ENCODE results near the gene NTMT1. TPM values are rescaled to one million over a fixed set of nuclear protein-coding genes. Genes with fewer than 3 reads are reported as not detected.

Gene NTMT1, protein sequence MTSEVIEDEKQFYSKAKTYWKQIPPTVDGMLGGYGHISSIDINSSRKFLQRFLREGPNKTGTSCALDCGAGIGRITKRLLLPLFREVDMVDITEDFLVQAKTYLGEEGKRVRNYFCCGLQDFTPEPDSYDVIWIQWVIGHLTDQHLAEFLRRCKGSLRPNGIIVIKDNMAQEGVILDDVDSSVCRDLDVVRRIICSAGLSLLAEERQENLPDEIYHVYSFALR
- 10.6 and 20.4 TPM in 2 replicates for total RNA-seq

DNA sequence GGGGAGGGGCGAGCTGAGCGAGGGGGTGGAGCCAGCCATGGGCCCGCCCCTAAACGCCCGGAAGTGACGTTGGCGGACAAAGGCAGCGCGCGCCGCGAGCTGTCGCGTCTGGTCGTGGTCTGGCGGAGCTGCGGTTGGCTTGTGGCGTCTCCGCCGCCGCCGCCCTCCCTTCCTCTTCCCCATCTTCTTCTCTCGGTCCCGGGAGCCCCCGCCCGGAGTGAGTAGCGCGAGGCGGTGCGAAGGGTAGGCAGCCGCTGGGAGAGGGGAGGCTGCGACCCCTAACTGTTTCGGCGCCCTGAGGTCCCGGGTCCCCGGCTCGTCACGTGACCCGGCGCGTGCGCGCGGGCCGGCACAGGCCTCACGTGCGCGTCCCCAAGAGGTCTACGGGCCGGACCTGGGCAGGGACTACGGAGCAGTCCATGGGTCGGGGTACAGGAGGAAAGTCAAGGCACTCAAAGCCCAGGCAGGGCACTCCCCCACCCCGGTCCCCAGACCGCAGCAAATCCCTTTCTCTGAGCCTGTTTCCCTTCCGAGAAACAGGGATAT lies at the start of gene NTMT1:
Gene NTMT1, plus strand, starts transcription at position 85 of the 546 bp plus-strand sequence. CDS start 6,541 bp downstream, outside the sequence.

DNA sequence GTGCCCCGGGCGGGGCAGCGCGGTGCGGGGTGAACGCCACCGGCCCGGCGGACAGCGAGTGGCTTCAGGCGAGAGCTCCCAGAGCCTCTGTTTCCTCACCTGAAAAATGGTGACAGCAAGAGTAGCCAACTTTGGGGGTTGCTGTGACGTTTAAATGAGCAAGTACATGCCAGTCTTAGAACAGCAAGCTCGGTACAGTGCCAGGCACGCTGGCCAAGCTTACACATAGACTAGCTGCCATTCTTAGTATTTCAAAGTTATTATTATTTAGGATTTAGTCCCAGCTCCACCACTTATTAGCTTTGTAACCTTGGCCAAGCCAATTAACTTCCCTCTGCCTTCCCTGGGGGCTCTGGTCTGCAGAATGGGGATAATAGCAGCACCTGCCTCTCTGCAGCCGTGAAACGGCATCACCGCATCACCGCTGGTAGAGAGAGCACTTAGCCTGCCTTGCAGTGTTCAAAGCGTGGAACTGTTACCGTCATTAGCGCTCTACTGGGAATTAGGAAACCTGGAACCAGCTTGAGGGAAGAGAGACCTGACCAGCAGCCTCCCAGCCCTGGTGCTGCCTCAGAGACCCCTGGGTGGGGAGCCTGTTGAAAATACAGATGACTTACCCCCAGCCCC lies 5.2 kb upstream of the NTMT1 start, which contains the start of gene C9orf50:
Gene C9orf50, minus strand, starts transcription at position 433 of the 627 bp plus-strand sequence. CDS start 527 bp downstream, outside the sequence.

DNA sequence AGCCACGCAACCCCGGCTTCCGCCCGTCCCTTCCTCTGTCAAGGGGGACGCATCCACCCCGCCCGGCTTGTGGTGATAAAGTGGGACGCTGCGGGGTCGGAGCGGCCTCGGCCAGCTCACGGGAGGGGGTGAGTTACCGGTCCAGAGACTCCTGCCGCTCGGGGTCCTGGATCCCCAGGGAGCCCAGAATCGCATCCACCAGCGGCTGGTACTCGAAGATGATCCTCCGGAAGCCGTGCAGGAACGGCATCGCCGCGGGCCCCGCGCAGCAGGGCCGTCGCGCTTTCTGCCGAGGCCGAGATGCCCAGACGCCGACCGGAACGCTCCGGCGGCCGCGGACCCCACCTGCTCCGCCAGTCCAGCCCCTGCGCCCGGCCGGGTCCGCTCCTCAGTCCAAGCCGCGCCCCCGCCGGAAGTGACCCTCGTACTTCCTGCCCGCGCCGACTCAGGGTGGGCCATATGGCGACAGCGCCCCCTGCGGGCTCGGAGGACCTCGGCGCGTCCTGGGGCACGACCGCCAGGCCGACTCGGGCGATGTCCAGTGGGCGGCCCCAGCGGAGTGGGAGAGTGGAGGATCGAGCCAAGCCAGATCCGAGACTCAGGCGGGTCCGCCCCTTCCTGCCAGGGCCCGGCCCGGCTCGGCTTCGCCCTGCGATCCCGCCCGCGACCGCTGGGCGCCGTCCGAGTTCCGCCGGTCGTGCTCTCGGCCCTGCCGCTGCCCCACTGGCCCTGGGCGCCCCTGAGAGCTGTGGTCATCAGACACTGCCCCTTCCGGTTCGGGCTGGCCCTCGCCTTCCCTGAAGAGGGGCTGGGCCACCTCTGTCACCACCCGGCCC lies 16.0 kb downstream of the NTMT1 start, which contains the start of gene ASB6:
Gene ASB6, minus strand, starts transcription at position 402 of the 836 bp plus-strand sequence. Its CDS starts 152 bp downstream, at position 250.

DNA sequence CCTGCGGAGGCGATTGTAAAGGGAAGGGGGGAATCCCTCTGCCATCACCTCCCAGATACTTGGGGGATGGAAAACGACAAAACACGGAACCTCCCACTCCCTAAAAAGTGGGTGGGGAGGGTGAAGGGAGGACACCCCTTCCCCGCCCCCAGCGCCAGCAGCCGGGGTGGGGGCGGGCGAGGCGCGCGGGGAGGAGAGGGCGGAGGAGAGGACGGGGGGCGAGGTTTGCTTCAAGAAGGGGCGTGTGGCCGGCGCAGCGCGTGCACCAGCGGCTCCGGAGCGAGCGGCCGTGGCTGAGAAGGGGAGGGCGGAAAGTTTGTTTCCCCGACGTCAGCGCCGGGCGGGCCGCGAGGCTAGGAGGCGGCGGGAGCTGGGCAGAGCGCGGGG lies 39.4 kb downstream of the NTMT1 start, which contains the start of gene PRRX2:
Gene PRRX2, plus strand, starts transcription at position 259 of the 387 bp plus-strand sequence. CDS start 221 bp downstream, outside the sequence.

Other genes with a start within 250 kb of the NTMT1 start
- gene C9orf50, start 5.1 kb upstream of the NTMT1 start, total RNA-seq, result 0.39 TPM in 1 of 2 replicates, not detected in the other
- 11.4 and 19.7 TPM in 2 replicates for gene ASB6, start 16.0 kb downstream of the NTMT1 start, total RNA-seq
- not detected in 2 replicates for gene PRRX2, start 39.5 kb downstream of the NTMT1 start, total RNA-seq
- 309 and 422 TPM in 2 replicates for gene PTGES, start 126.9 kb downstream of the NTMT1 start, total RNA-seq
- gene TOR1B, start 177.0 kb downstream of the NTMT1 start, total RNA-seq, result 14.5 and 24.9 TPM in 2 replicates
- 22.8 and 41.2 TPM in 2 replicates for gene TOR1A, start 198.0 kb downstream of the NTMT1 start, total RNA-seq
- 22.2 and 27.9 TPM in 2 replicates for gene C9orf78, start 209.1 kb downstream of the NTMT1 start, total RNA-seq
- 10.6 and 14.9 TPM in 2 replicates for gene USP20, start 209.3 kb downstream of the NTMT1 start, total RNA-seq

Data from placental epithelial cell (primary cell).